Hepatocyte (in vitro differentiated cells): Measurements from ENCODE around the gene MEF2A. TPM values are rescaled to one million over a fixed set of nuclear protein-coding genes. Genes with fewer than 3 reads are reported as not detected.

ENCODE experiments used
- DNase-seq: peaks from one replicate; pipeline ENCODE4 v3.0.0-alpha.2; 2016; ENCODE audit warnings: low spot score
- H2AFZ ChIP-seq: fragments of 200-600 bp; sonication (generic); 2 replicates; pipeline ENCODE4 v1.6.0; 2016; ENCODE audit warnings: antibody characterized with exemption, mild to moderate bottlenecking
- H3K27ac ChIP-seq: fragments of 200-600 bp; sonication (generic); 2 replicates; pipeline ENCODE4 v1.5.1; 2016; ENCODE audit warnings: mild to moderate bottlenecking
- H3K27me3 ChIP-seq: fragments of 200-600 bp; sonication (generic); 2 replicates; pipeline ENCODE4 v1.6.1; 2016
- H3K36me3 ChIP-seq: fragments of 200-600 bp; sonication (generic); replicated peaks from 2 replicates; pipeline ENCODE4 v1.5.1; 2016; ENCODE audit warnings: low read depth; ENCODE audit not compliant: insufficient read depth
- H3K4me1 ChIP-seq: fragments of 200-600 bp; sonication (generic); 2 replicates; pipeline ENCODE4 v1.5.1; 2016; ENCODE audit warnings: mild to moderate bottlenecking, moderate library complexity; ENCODE audit not compliant: insufficient read depth
- H3K4me2 ChIP-seq: fragments of 200-600 bp; sonication (generic); 2 replicates; pipeline ENCODE4 v1.6.0; 2016
- H3K4me3 ChIP-seq: fragments of 200-600 bp; sonication (generic); 2 replicates; pipeline ENCODE4 v1.5.1; 2016; ENCODE audit warnings: mild to moderate bottlenecking
- H3K79me2 ChIP-seq: fragments of 200-600 bp; sonication (generic); 2 replicates; pipeline ENCODE4 v1.6.0; 2017; ENCODE audit warnings: mild to moderate bottlenecking
- H3K9me2 ChIP-seq: fragments of 200-600 bp; sonication (generic); replicated peaks from 2 replicates; pipeline ENCODE4 v1.6.0; 2017; ENCODE audit warnings: mild to moderate bottlenecking; ENCODE audit not compliant: insufficient read depth
- H3K9me3 ChIP-seq: fragments of 200-600 bp; sonication (generic); 2 replicates; pipeline ENCODE4 v1.5.1; 2016; ENCODE audit warnings: low read depth, mild to moderate bottlenecking
- H4K20me1 ChIP-seq: fragments of 200-600 bp; sonication (generic); 2 replicates; pipeline ENCODE4 v1.6.0; 2016; ENCODE audit warnings: mild to moderate bottlenecking; ENCODE audit not compliant: insufficient read depth, poor library complexity, severe bottlenecking
- EZH2 ChIP-seq: fragments of 200-600 bp; sonication (generic); IDR thresholded peaks from 2 replicates; pipeline ENCODE4 v1.6.1; 2016; ENCODE audit warnings: antibody characterized with exemption, mild to moderate bottlenecking, borderline replicate concordance
- EZH2phosphoT487 ChIP-seq: fragments of 200-600 bp; sonication (generic); IDR thresholded peaks from one replicate; pipeline ENCODE4 v1.6.1; 2018; ENCODE audit warnings: antibody characterized with exemption, mild to moderate bottlenecking, low read depth, moderate library complexity; ENCODE audit not compliant: unreplicated experiment, severe bottlenecking
- WGBS: methylation state at CpG from one replicate; pipeline ENCODE4 v1.1.6; 2016; ENCODE audit warnings: low lambda C conversion rate; ENCODE audit errors: missing lambda C conversion rate; 5-methylcytosine and 5-hydroxymethylcytosine counted together
- polyA plus RNA-seq: library from polyadenylated mRNA; unstranded; fragments of >200 nt; fragmentation: Nextera tagmentation; extraction: Ambion mirVana; gene quantifications from 2 replicates; pipeline ENCODE4 v1.2.1, GENCODE V29; 2016
- total RNA-seq: library from RNA; depleted of rRNA; stranded (reverse); fragments of >200 nt; gene quantifications from 2 replicates; pipeline ENCODE4 v1.2.3, GENCODE V29; 2014
- TF ChIP-seq, protein P1 (sequence below): fragments of 200-600 bp; sonication (generic); IDR thresholded peaks from 2 replicates; pipeline ENCODE4 v1.5.1; 2016; ENCODE audit warnings: antibody characterized with exemption, mild to moderate bottlenecking; ENCODE audit not compliant: poor library complexity

Gene MEF2A
- total and polyA plus RNA-seq, 2 experiments from 2014 or later = 20.4 to 56.7 TPM

DNA sequence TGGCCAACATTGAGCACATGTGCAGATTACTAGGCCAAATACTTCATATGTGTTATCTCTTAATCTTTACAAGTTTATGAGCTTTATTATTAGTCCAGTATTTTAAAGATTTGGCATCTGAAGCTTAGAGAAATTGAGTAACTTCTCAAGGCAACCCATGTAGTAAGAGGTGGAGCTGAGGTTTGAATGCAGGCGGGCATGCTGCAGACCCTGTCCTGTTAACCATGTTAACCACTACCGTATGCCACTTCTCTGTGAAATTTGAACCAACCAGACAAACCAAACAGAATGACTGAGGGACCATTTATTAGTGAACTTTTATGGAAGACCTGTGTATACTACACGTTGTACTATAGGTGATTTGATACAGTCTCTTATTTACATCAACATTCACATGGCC lies 49.7 kb downstream of the MEF2A start:
- Histone ChIP-seq H3K79me2 (peaks cover 98% of the 10 kb centered on the region), H3K9me2 (no peaks in the 10 kb centered on the region), H2AFZ (no peak overlapping the region), H3K4me2 (no peak overlapping the region), H4K20me1 (peaks cover 49% of the 10 kb centered on the region), H3K4me3 (no peak overlapping the region), H3K27ac (no peak overlapping the region), H3K27me3 (no peaks in the 10 kb centered on the region), H3K36me3 (no peaks in the 10 kb centered on the region), H3K9me3 (no peaks in the 10 kb centered on the region), H3K4me1 (peaks cover 9% of the 10 kb centered on the region)
- no peak for DNase-seq
- 79% methylated on average over 3 of the region's 3 CpGs for WGBS
- TF ChIP-seq EZH2phosphoT487 = no peak
- no peak for TF ChIP-seq EZH2
- TF ChIP-seq, protein P1, sequence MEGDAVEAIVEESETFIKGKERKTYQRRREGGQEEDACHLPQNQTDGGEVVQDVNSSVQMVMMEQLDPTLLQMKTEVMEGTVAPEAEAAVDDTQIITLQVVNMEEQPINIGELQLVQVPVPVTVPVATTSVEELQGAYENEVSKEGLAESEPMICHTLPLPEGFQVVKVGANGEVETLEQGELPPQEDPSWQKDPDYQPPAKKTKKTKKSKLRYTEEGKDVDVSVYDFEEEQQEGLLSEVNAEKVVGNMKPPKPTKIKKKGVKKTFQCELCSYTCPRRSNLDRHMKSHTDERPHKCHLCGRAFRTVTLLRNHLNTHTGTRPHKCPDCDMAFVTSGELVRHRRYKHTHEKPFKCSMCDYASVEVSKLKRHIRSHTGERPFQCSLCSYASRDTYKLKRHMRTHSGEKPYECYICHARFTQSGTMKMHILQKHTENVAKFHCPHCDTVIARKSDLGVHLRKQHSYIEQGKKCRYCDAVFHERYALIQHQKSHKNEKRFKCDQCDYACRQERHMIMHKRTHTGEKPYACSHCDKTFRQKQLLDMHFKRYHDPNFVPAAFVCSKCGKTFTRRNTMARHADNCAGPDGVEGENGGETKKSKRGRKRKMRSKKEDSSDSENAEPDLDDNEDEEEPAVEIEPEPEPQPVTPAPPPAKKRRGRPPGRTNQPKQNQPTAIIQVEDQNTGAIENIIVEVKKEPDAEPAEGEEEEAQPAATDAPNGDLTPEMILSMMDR = no peak

- H2AFZ ChIP-seq = no peak overlapping the region
- H4K20me1 ChIP-seq = peaks cover 47% of the 10 kb centered on the region
- no peaks in the 10 kb centered on the region for H3K9me2 ChIP-seq
- H3K4me1 ChIP-seq = peaks cover 9% of the 10 kb centered on the region
- H3K79me2 ChIP-seq = peaks cover 98% of the 10 kb centered on the region
- no peak overlapping the region for H3K27ac ChIP-seq
- no peaks in the 10 kb centered on the region for H3K36me3 ChIP-seq
- TF ChIP-seq, protein P1 = no peak
- TF ChIP-seq EZH2 = no peak
- no peak for TF ChIP-seq EZH2phosphoT487
- no peaks in the 10 kb centered on the region for H3K27me3 ChIP-seq
- H3K4me3 ChIP-seq = no peak overlapping the region
- no peaks in the 10 kb centered on the region for H3K9me3 ChIP-seq
- no peak overlapping the region for H3K4me2 ChIP-seq
- no peak for DNase-seq
- 97% methylated on average over 2 of the region's 2 CpGs for WGBS
These were observed 50.3 kb downstream of the MEF2A start for GRCh38 chr15:99616129-99616528.

DNA sequence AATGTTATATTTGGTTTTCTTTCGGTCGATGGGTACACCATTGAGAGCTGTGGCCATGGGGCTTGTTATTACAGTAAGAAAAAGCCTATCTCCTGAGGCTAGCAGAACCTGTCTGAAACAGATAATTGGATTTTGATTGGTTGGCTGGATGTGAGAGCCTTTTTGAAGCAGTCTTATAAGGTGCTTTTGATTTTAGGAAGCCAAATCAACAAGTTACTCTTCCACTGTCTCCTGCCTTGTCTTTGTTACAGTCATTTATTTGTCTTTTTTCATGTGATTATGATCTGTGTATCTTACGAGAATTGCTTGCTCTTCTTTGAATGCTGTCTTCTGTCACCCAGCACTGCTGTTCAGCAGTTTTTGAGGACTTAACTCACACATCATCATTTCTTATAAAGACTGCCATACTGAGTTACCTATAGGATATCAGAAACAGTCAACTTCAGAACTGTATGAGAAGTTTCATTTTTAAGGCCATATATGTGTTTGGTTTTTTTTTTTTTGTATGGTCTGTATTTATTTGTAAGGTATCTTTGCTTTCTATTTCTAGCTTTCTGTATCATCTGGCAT lies 51.1 kb downstream of the MEF2A start:
- DNase-seq = no peak
- peaks cover 9% of the 10 kb centered on the region for H3K4me1 ChIP-seq
- H3K79me2 ChIP-seq = peaks cover 98% of the 10 kb centered on the region
- H3K27me3 ChIP-seq = no peaks in the 10 kb centered on the region
- H4K20me1 ChIP-seq = peaks cover 47% of the 10 kb centered on the region
- no peak overlapping the region for H3K27ac ChIP-seq
- no peak overlapping the region for H2AFZ ChIP-seq
- WGBS = 82% methylated on average over 3 of the region's 3 CpGs
- no peak overlapping the region for H3K4me2 ChIP-seq
- no peaks in the 10 kb centered on the region for H3K9me3 ChIP-seq
- no peaks in the 10 kb centered on the region for H3K9me2 ChIP-seq
- H3K36me3 ChIP-seq = no peaks in the 10 kb centered on the region
- TF ChIP-seq, protein P1 = no peak
- TF ChIP-seq EZH2phosphoT487 (no peak), EZH2 (no peak)
- H3K4me3 ChIP-seq = no peak overlapping the region
